Smooth muscle cell (in vitro differentiated cells): ENCODE results near the gene MAP3K5. TPM values are rescaled to one million over a fixed set of nuclear protein-coding genes. Genes with fewer than 3 reads are reported as not detected.
"Not testable (repeated sequence)": the region's sequence is repeated elsewhere in the genome, so short reads cannot be mapped to it uniquely, and the experiment has no call there.

Experiments used
- DNase-seq: peaks from one replicate; lab custom pipeline; 2025; ENCODE audit not compliant: unreplicated experiment; lab: John Stamatoyannopoulos, UW
- H2AFZ ChIP-seq: fragments of 200-600 bp; sonication (generic); 2 replicates; pipeline ENCODE4 v1.6.0; 2016; ENCODE audit warnings: antibody characterized with exemption, low read depth, mild to moderate bottlenecking
- H3F3A ChIP-seq: fragments of 200-600 bp; sonication (generic); 2 replicates; pipeline ENCODE4 v1.6.0; 2017; ENCODE audit warnings: antibody characterized with exemption, low read depth
- H3K27ac ChIP-seq: fragments of 200-600 bp; sonication (generic); 2 replicates; pipeline ENCODE4 v1.5.1; 2016; ENCODE audit warnings: low read depth, mild to moderate bottlenecking
- H3K27me3 ChIP-seq: fragments of 200-600 bp; sonication (generic); 2 replicates; pipeline ENCODE4 v1.6.1; 2016; ENCODE audit warnings: low read depth, mild to moderate bottlenecking
- H3K36me3 ChIP-seq: fragments of 200-600 bp; sonication (generic); 2 replicates; pipeline ENCODE4 v1.5.1; 2016; ENCODE audit warnings: low read depth
- H3K4me1 ChIP-seq: fragments of 200-600 bp; sonication (generic); 2 replicates; pipeline ENCODE4 v1.5.1; 2016; ENCODE audit warnings: low read depth
- H3K4me2 ChIP-seq: fragments of 200-600 bp; sonication (generic); 2 replicates; pipeline ENCODE4 v1.6.0; 2016; ENCODE audit warnings: mild to moderate bottlenecking
- H3K4me3 ChIP-seq: fragments of 200-600 bp; sonication (generic); 2 replicates; pipeline ENCODE4 v1.5.1; 2016; ENCODE audit warnings: mild to moderate bottlenecking
- H3K79me2 ChIP-seq: fragments of 200-600 bp; sonication (generic); 2 replicates; pipeline ENCODE4 v1.6.0; 2016; ENCODE audit warnings: low read depth, mild to moderate bottlenecking
- H3K9ac ChIP-seq: fragments of 200-600 bp; sonication (generic); 2 replicates; pipeline ENCODE4 v1.6.0; 2016; ENCODE audit warnings: low read depth
- H3K9me3 ChIP-seq: fragments of 200-600 bp; sonication (generic); replicated peaks from 2 replicates; pipeline ENCODE4 v1.5.1; 2016; ENCODE audit warnings: low read depth
- H4K20me1 ChIP-seq: fragments of 200-600 bp; sonication (generic); 2 replicates; pipeline ENCODE4 v1.6.0; 2016; ENCODE audit warnings: low read depth
- WGBS: methylation state at CpG from one replicate; pipeline ENCODE4 v1.1.7; 2016; ENCODE audit warnings: low lambda C conversion rate; 5-methylcytosine and 5-hydroxymethylcytosine counted together
- polyA plus RNA-seq: library from polyadenylated mRNA; unstranded; fragments of >200 nt; fragmentation: Nextera tagmentation; extraction: Ambion mirVana; gene quantifications from 2 replicates; pipeline ENCODE4 v1.2.1, GENCODE V29; 2016
- total RNA-seq: library from RNA; depleted of rRNA; stranded (reverse); fragments of >200 nt; gene quantifications from 2 replicates; pipeline ENCODE4 v1.2.3, GENCODE V29; 2014
- TF ChIP-seq, protein P1 (sequence below): fragments of 200-600 bp; sonication (generic); IDR thresholded peaks from 2 replicates; pipeline ENCODE4 v1.5.1; 2017; ENCODE audit warnings: borderline replicate concordance, mild to moderate bottlenecking, antibody characterized with exemption; ENCODE audit not compliant: insufficient read depth, poor library complexity, severe bottlenecking

MAP3K5 gene
- total and polyA plus RNA-seq, 2 experiments from 2014 or later = 0.93 to 2.1 TPM

DNA sequence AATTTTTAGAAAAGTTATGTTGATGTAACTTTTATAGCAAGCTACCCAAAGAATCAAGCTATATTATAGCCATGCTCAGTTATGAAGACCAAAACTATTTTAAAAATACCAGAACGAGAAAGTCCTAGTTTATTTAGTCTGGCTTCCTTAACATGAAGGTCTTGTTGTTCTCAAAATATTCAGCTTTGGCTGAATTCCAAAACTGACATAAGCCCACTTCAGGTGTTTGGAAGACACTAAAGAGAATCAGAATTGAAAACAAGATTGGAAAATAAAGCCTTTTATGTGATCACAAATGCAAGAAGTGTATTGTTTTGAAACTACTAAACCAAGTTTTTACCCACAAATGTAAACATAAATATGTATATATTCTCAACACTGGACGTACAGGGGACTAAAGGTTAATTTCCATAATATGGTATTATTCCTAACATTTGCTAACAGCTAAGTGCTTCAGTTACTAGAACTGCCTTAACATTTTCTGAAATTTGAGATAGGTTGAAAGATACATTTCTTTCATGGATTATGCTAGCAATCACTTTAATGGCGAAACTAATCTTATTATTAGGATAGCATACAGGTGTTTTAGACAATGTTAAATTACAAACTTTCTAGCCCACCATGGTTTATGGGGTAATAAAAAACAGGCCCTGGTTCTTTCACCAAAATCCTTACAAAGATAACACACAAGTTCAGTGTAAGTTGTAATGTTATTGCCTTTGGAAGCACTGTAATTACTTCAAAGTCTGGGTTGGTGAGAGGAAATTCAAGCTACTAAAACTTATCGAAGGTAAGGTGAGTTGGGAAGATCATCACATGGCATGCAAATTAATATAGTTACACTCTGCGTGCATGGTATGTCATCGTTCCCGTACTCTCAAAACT lies 1.6 kb downstream of the MAP3K5 start:
- Histone ChIP-seq H3K9ac (no peak overlapping the region), H3K4me3 (peak overlapping the region; percentile 91), H2AFZ (peak overlapping the region; percentile 70), H3K9me3 (no peaks in the 10 kb centered on the region), H3K27ac (no peak overlapping the region), H3K36me3 (no peaks in the 10 kb centered on the region), H3F3A (peaks cover 8% of the 10 kb centered on the region), H3K27me3 (peaks cover 42% of the 10 kb centered on the region), H3K4me1 (peaks cover 8% of the 10 kb centered on the region), H3K79me2 (no peaks in the 10 kb centered on the region), H3K4me2 (peak overlapping the region; percentile 99), H4K20me1 (no peaks in the 10 kb centered on the region)
- WGBS = 73% methylated on average over 7 of the region's 7 CpGs
- DNase-seq = no peak
- TF ChIP-seq, protein P1, sequence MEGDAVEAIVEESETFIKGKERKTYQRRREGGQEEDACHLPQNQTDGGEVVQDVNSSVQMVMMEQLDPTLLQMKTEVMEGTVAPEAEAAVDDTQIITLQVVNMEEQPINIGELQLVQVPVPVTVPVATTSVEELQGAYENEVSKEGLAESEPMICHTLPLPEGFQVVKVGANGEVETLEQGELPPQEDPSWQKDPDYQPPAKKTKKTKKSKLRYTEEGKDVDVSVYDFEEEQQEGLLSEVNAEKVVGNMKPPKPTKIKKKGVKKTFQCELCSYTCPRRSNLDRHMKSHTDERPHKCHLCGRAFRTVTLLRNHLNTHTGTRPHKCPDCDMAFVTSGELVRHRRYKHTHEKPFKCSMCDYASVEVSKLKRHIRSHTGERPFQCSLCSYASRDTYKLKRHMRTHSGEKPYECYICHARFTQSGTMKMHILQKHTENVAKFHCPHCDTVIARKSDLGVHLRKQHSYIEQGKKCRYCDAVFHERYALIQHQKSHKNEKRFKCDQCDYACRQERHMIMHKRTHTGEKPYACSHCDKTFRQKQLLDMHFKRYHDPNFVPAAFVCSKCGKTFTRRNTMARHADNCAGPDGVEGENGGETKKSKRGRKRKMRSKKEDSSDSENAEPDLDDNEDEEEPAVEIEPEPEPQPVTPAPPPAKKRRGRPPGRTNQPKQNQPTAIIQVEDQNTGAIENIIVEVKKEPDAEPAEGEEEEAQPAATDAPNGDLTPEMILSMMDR = no peak

DNA sequence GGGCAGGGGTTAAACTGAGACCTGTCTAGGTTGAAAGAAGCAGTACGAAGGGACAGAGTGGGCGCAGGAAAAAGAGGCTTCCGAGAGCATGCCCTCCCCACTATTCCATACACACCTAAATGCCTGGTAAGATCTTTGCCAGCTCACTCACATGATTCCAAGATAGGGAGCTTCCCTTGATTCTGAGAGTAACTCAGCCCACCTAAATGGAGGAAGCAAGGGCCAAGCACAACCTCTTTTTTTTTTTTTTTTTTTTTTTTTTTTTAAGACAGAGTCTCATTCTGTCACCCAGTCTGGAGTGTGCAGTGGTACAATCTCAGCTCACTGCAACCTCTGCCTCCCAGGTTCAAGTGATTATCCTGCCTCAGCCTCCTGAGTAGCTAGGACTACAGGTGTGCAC lies 2.8 kb downstream of the MAP3K5 start:
- WGBS = 95% methylated on average over 3 of the region's 3 CpGs
- H3K27me3 ChIP-seq = peaks cover 34% of the 10 kb centered on the region
- DNase-seq, H3K4me1 ChIP-seq, H3K36me3 ChIP-seq, H3K4me2 ChIP-seq, H3K79me2 ChIP-seq, H3F3A ChIP-seq, H3K9ac ChIP-seq, H2AFZ ChIP-seq, H3K27ac ChIP-seq, H3K9me3 ChIP-seq, H3K4me3 ChIP-seq, H4K20me1 ChIP-seq: not testable (repeated sequence)

DNA sequence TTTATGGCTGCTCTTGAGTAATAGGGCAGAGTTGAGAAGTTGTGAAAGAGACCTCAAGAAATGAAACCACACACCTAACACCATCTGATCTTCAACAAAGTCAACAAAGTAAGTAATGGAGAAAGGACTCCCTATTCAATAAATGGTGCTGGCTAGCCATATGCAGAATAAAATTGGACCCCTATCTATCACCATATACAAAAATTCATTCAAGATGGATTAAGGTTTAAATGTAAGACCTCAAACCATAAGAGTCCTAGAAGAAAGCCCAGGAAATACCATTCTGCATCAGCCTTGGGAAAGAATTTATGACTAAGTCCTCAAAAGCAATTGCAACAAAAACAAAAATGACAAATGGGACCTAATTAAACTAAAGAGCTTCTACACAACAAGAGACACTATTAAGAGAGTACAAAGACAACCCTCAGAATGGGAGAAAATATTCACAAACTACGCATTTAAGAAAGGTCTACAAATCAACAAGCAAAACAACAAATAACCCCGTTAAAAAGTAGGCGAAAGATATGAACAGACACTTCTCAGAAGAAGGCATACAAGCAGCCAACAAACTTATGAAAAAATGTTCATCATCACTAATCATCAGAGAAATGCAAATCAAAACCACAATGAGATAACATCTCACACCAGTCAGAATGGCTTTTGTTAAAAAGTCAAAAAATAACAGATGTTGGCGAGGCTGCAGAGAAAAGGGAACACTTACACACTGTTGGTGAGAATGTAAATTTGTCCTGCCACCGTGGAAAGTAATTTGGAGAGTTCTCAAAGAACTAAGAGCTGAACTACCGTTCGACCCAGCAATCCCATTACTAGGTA lies 4.0 kb downstream of the MAP3K5 start:
- 74% methylated on average over 7 of the region's 7 CpGs for WGBS
- Histone ChIP-seq H3K9me3 (no peaks in the 10 kb centered on the region), H3K9ac (no peak overlapping the region), H3F3A (peaks cover 8% of the 10 kb centered on the region), H3K4me3 (no peak overlapping the region), H3K4me1 (peaks cover 8% of the 10 kb centered on the region), H4K20me1 (no peaks in the 10 kb centered on the region), H3K27ac (peak overlapping the region; percentile 17), H3K4me2 (peak overlapping the region; percentile 56), H3K36me3 (no peaks in the 10 kb centered on the region), H3K27me3 (peaks cover 25% of the 10 kb centered on the region), H2AFZ (no peak overlapping the region), H3K79me2 (no peaks in the 10 kb centered on the region)
- TF ChIP-seq, protein P1 = no peak
- no peak for DNase-seq

DNA sequence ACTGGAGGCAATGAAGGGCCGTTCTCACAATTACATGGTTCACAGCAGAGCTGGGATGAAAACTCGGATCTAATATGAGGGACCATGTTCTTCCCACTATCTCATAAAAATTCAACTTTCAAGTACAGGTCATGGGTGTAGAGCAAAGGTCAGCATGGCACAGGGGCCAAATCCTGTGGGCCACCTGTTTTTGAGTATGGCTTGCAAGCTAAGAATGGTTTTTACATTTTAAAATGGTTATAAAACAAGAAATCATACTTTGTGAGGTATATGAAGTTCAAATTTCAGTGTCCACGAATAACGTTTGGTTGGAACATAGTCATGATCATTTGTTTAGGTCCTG lies 4.6 kb downstream of the MAP3K5 start:
- Histone ChIP-seq H3K27ac (no peak overlapping the region), H3K79me2 (no peaks in the 10 kb centered on the region), H3K9me3 (no peaks in the 10 kb centered on the region), H4K20me1 (no peaks in the 10 kb centered on the region), H3K4me2 (peak overlapping the region; percentile 56), H3K27me3 (peaks cover 24% of the 10 kb centered on the region), H3K4me1 (peaks cover 8% of the 10 kb centered on the region), H3F3A (peaks cover 8% of the 10 kb centered on the region), H3K4me3 (no peak overlapping the region), H3K36me3 (no peaks in the 10 kb centered on the region), H2AFZ (no peak overlapping the region), H3K9ac (no peak overlapping the region)
- 76% methylated on average over 4 of the region's 4 CpGs for WGBS
- TF ChIP-seq, protein P1 = no peak
- no peak for DNase-seq
